ENCODE results near the gene CAMK1G. TPM values are rescaled to one million over a fixed set of nuclear protein-coding genes. Genes with fewer than 3 reads are reported as not detected.

CAMK1G gene
- total and polyA plus RNA-seq, 9 of the 15 experiments (the other 6 are each of a cell fraction or from before 2014, with no cell fraction given), result not detected

GRCh38 chr1:209556162-209556690 lies 27.3 kb upstream of the CAMK1G start (continued):
- no peak for TF ChIP-seq ETS1 (conservative IDR thresholded peaks at IDR 0.05; ENCODE audit: control insufficient read depth, low read depth, low read length)
- no peak for TF ChIP-seq SNAPC5 (CRISPR knock-in tag; IDR thresholded peaks at IDR 0.05)

- Histone ChIP-seq H2AFZ (ENCODE audit: low read depth, low read length) (no peak overlapping the region), H3K4me1 (replicated peaks in 1 of 2; ENCODE audit: control insufficient read depth in 2 of 2, insufficient read depth in 2 of 2, low read length in 2 of 2) (no peaks in the 10 kb centered on the region), H3K9ac (ENCODE audit: insufficient read depth in 1 of 2, low read depth in 2 of 2, low read length in 2 of 2) (no peak overlapping the region), H3K4me2 (ENCODE audit: insufficient read depth, low read length) (no peak overlapping the region), H3K4me3 (no peak overlapping the region), H4K20me1 (replicated peaks; ENCODE audit: control insufficient read depth, insufficient read depth, low read length) (no peaks in the 10 kb centered on the region), H3K36me3 (ENCODE audit: control insufficient read depth, insufficient read depth, low read length) (no peaks in the 10 kb centered on the region), H3K79me2 (ENCODE audit: control insufficient read depth, insufficient read depth, low read length) (no peaks in the 10 kb centered on the region), H3K27ac (ENCODE audit: extremely low read depth, low read depth, low read length) (no peak overlapping the region), H3K9me3 (replicated peaks; ENCODE audit: control insufficient read depth, insufficient read depth, low read depth, low read length) (no peaks in the 10 kb centered on the region), H3K9me1 (ENCODE audit: control insufficient read depth, insufficient read depth, low read length) (no peaks in the 10 kb centered on the region), H3K27me3 (ENCODE audit: control insufficient read depth in 2 of 2, insufficient read depth in 2 of 2, low read length in 2 of 2) (peaks cover 0 to 14% of the 10 kb centered on the region in 2 experiments; a peak in 2 of 5 replicates)
- DNase-seq (ENCODE audit: extremely low read depth in 1 of 4, low spot score in 3 of 4) (no peak), ATAC-seq (no peak), FAIRE-seq (no peak)
- in situ Hi-C loops (cut with MboI) (no loop called here), intact Hi-C loops (cut with micrococcal nuclease) (no loop called here)
- no TSS peak for BruUV-seq (replicated peaks)
- ChIA-PET CTCF (ENCODE audit: low intra/inter-chr PET ratio) (no interaction called here), POLR2A (interaction anchor here (0.8 kb wide), 1 partner anchor 1543 kb away, joined by 4 read pairs; no protein-coding TSS in a partner anchor)
- TF ChIP-seq SRSF7 (optimal IDR thresholded peaks at IDR 0.05; ENCODE audit: low read depth, low read length) (no peak), ZNF280B (CRISPR knock-in tag; IDR thresholded peaks at IDR 0.05) (no peak), ZNF699 (CRISPR knock-in tag; IDR thresholded peaks at IDR 0.05; ENCODE audit: insufficient replicate concordance) (no peak), CEBPB (tag; IDR thresholded peaks at IDR 0.05) (no peak), ZFP91 (CRISPR knock-in tag; IDR thresholded peaks at IDR 0.05) (no peak), OTX1 (CRISPR knock-in tag; IDR thresholded peaks at IDR 0.05) (no peak), ZNF445 (CRISPR knock-in tag; IDR thresholded peaks at IDR 0.05; ENCODE audit: low read depth) (no peak), PRDM10 (IDR thresholded peaks at IDR 0.05; ENCODE audit: partially characterized antibody) (no peak), ZC3H11A (IDR thresholded peaks at IDR 0.05; ENCODE audit: low read depth, low read length) (no peak), KAT2B (IDR thresholded peaks at IDR 0.05; ENCODE audit: low read depth, low read length) (no peak), MTA2 (IDR thresholded peaks at IDR 0.05; ENCODE audit: low read depth) (no peak)
These were observed 26.3 kb upstream of the CAMK1G start for GRCh38 chr1:209557221-209557620.
